K562 (cell line): Measurements from ENCODE around the gene TOX2. TPM values are rescaled to one million over a fixed set of nuclear protein-coding genes. Genes with fewer than 3 reads are reported as not detected.

Source experiments
- ARID1B ChIP-seq: fragments of 450-650 bp; IDR thresholded peaks from 2 replicates; pipeline ENCODE4 v1.6.1; 2016; ENCODE audit warnings: antibody characterized with exemption, mild to moderate bottlenecking, inconsistent platforms
- BDP1 ChIP-seq: IDR thresholded peaks from 3 replicates; pipeline ENCODE4 v1.6.1; 2011; ENCODE audit not compliant: insufficient read length, insufficient read depth
- CBFA2T3 ChIP-seq: fragments of 450-650 bp; IDR thresholded peaks from 2 replicates; pipeline ENCODE4 v1.6.1; 2017
- CHCHD3 ChIP-seq: fragments of 250-450 bp; sonication (Bioruptor Pico); IDR thresholded peaks from 2 replicates; pipeline ENCODE4 v2.1.2; 2022; ENCODE audit warnings: mild to moderate bottlenecking
- CTCF ChIP-seq, 3 experiments: IDR thresholded peaks in 2 of 3; conservative IDR thresholded peaks in 1 of 3; 2 replicates each; pipeline ENCODE4 v1.5.1; 2011 to 2012; ENCODE audit warnings: low read length in 3 of 3, mild to moderate bottlenecking in 3 of 3, control low read depth in 2 of 3, improper control_type of control experiment in 1 of 3, inconsistent platforms in 1 of 3, low read depth in 1 of 3, mixed read lengths in 1 of 3, moderate library complexity in 1 of 3; ENCODE audit not compliant: insufficient read depth in 2 of 3
- EP300 ChIP-seq: IDR thresholded peaks from 2 replicates; pipeline ENCODE4 v1.6.1; 2012; ENCODE audit warnings: low read length, improper control_type of control experiment
- GATAD2B ChIP-seq: fragments of 450-650 bp; IDR thresholded peaks from 2 replicates; pipeline ENCODE4 v1.6.1; 2017; ENCODE audit warnings: mild to moderate bottlenecking, borderline replicate concordance
- MBD1 ChIP-seq: fragments of 250-450 bp; sonication (Bioruptor Pico); IDR thresholded peaks from 2 replicates; pipeline ENCODE4 v1.8.0; 2022; ENCODE audit warnings: inconsistent platforms
- NCOR1 ChIP-seq: fragments of 450-650 bp; IDR thresholded peaks from 2 replicates; pipeline ENCODE4 v1.6.1; 2016; ENCODE audit warnings: mild to moderate bottlenecking, moderate library complexity
- NR1H2 ChIP-seq: sonication (generic); formaldehyde crosslinking; IDR thresholded peaks from 2 replicates; pipeline ENCODE4 v1.4.0; 2020; ENCODE audit warnings: mild to moderate bottlenecking, missing genetic modification reagents
- PTTG1 ChIP-seq: fragments of 450-650 bp; IDR thresholded peaks from 2 replicates; pipeline ENCODE4 v1.6.1; 2016; ENCODE audit warnings: low read depth, mild to moderate bottlenecking, missing genetic modification characterization, missing compliant biosample characterization
- SIN3A ChIP-seq, 2 experiments: fragments of 150-350 bp in 1 of 2; IDR thresholded peaks; 2 replicates each; pipeline ENCODE4 v1.6.1; 2011 to 2016; ENCODE audit warnings: borderline replicate concordance in 2 of 2, low read depth in 2 of 2, low read length in 2 of 2, mild to moderate bottlenecking in 2 of 2, moderate library complexity in 2 of 2; ENCODE audit not compliant: control insufficient read depth in 1 of 2
- SNRNP70 ChIP-seq: fragments of 200-400 bp; formaldehyde crosslinking; optimal IDR thresholded peaks from 2 replicates; pipeline ENCODE3; 2017; ENCODE audit warnings: low read depth, low read length
- STAG1 ChIP-seq: sonication (generic); formaldehyde crosslinking; IDR thresholded peaks from 2 replicates; pipeline ENCODE4 v1.5.0; 2020; ENCODE audit warnings: missing genetic modification reagents, borderline replicate concordance
- ZNF12 ChIP-seq: sonication (generic); formaldehyde crosslinking; IDR thresholded peaks from 2 replicates; pipeline ENCODE4 v1.4.0; 2020; ENCODE audit warnings: mild to moderate bottlenecking, missing genetic modification reagents
- ZNF3 ChIP-seq: fragments of 250-450 bp; sonication (Bioruptor Pico); IDR thresholded peaks from 2 replicates; pipeline ENCODE4 v1.5.0; 2021; ENCODE audit warnings: mild to moderate bottlenecking, moderate library complexity
- ZNF318 ChIP-seq, 2 experiments: fragments of 450-650 bp; IDR thresholded peaks; 2 replicates each; pipeline ENCODE4 v1.6.1; 2016; ENCODE audit warnings: mild to moderate bottlenecking in 2 of 2, borderline replicate concordance in 1 of 2, low read depth in 1 of 2, moderate library complexity in 1 of 2
- ZNF347 ChIP-seq: fragments of 450-650 bp; formaldehyde crosslinking; IDR thresholded peaks from 2 replicates; pipeline ENCODE4 v1.4.0; 2020; ENCODE audit warnings: low read depth, mild to moderate bottlenecking, moderate library complexity
- polyA plus RNA-seq, 8 experiments: library from polyadenylated mRNA; depleted of rRNA in 4 of 8; stranded (reverse) in 5 of 8; unstranded in 3 of 8; fragments of >200 nt; fragmentation: Nextera tagmentation in 2 of 8; fragmentation: Illumina TruSeq in 1 of 8; extraction: Ambion mirVana in 2 of 8; extraction: Trizol in 1 of 8; gene quantifications; 2 replicates each; pipeline versions ENCODE4 v1.2.1 to v1.2.3, GENCODE V29; 2011 to 2014; ENCODE audit warnings: inconsistent platforms in 1 of 8, missing spikeins in 1 of 8
- total RNA-seq, 7 experiments: library from RNA; depleted of rRNA in 6 of 7; stranded (reverse); fragments of >200 nt in 6 of 7; fragmentation: Illumina TruSeq in 2 of 7; extraction: Trizol in 2 of 7; gene quantifications; 2 replicates each; pipeline versions ENCODE4 v1.2.1 to v1.2.3, GENCODE V29; 2011 to 2021; ENCODE audit warnings: low replicate concordance in 1 of 7

The TOX2 gene
- total and polyA plus RNA-seq, 9 of the 15 experiments (the other 6 are each of a cell fraction or from before 2014, with no cell fraction given): not detected

- TF ChIP-seq CBFA2T3 (peak; percentile 78), ARID1B (peak; percentile 66), ZNF3 (no peak), NR1H2 (CRISPR knock-in tag) (no peak), GATAD2B (no peak), ZNF12 (no peak), BDP1 (no peak), CTCF (IDR thresholded peaks at IDR 0.05 in 2 of 3, conservative IDR thresholded peaks at IDR 0.05 in 1 of 3; ENCODE audit: insufficient read depth in 2 of 3, low read depth in 1 of 3, low read length in 3 of 3) (peak; percentile 16 to 39 (median 30); a peak in 3 of 6 replicates), SNRNP70 (no peak), MBD1 (CRISPR knock-in tag) (no peak), ZNF318 (IDR thresholded peaks at IDR 0.05; ENCODE audit: borderline replicate concordance in 1 of 2, low read depth in 1 of 2) (no peak), PTTG1 (tag) (no peak), STAG1 (CRISPR knock-in tag) (no peak), CHCHD3 (CRISPR knock-in tag) (no peak), NCOR1 (peak; percentile 40; the same call in 1 of the 2 replicates), SIN3A (IDR thresholded peaks at IDR 0.05; ENCODE audit: borderline replicate concordance in 2 of 2, control insufficient read depth in 1 of 2, low read depth in 2 of 2, low read length in 2 of 2) (no peak), ZNF347 (no peak), EP300 (peak; percentile 29; the same call in 1 of the 2 replicates)
These were observed 91.9 kb downstream of the TOX2 start (continued) for GRCh38 chr20:44006578-44006977.
